Measurements from ENCODE around the gene ARHGAP15.

DNA sequence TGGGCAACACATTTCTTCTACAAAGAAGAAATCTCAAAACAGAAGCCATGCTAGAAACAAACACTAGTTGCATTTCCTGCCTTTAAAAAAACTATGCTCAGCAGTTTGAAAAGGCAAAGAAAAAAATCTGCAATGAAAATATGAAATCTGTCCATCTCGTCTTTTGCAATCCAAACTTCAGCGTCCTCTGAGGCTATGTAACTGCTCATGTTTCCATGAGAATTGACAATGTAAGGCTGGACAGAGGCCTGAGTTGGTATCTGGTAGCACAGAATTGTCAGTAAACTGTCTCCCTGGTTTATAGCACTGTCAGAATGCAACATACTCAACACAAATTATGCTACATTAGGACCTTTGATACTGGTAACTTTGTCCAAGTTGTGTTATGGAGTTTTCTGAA is 429.9 kb downstream of the ARHGAP15 start:
- no peak for TF ChIP-seq YY1 (IDR thresholded peaks at IDR 0.05; ENCODE audit: insufficient read depth, insufficient read length)
- no peak for TF ChIP-seq ZNF274 (IDR thresholded peaks at IDR 0.05; ENCODE audit: low read depth, low read length)
- TF ChIP-seq SUZ12 (IDR thresholded peaks at IDR 0.05; ENCODE audit: extremely low read depth, insufficient read depth, insufficient read length) = no peak

All from NT2/D1 (cell line).